Measurements from ENCODE around the gene ZNF609. TPM values are rescaled to one million over a fixed set of nuclear protein-coding genes. Genes with fewer than 3 reads are reported as not detected.

Gene ZNF609
- total and polyA plus RNA-seq, 10 of the 15 experiments (the other 5 are each of a cell fraction or from before 2014, with no cell fraction given): 5.1 to 35.3 (median 13.6) TPM

DNA sequence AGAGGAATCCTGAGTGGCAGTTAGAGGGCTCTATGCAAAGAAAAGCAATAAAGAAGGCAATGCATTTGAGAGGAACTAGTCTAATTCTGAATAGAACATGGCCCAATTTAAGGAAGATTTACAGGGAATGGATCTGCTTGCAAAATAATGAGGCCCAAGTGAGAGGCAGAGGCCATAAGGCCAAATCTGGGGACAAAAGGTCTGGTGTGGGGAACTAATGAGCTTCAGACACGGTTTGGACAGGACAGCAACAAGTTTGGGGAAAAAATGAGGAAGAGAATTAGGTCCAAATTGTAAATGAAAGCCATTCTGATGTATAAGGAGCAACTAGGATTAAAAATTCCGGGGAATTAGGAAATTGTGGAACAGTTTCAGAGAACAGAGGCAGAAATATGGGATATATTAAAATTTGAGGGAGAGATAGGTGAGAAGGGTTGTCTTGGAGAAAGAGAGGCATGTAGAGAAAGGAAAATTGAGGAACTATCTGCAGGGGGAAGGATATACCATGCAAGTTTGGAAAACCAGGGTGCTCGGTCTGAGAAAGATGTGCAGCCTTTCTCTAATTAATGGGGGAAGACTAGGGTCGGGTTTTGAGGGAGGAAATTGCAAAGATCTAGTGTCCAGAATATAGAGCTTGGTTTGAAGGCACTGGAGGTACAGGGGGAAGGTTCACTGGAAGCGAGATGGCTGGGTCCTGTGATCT lies 241.3 kb downstream of the ZNF609 start:
- no peaks in the 10 kb centered on the region for H3K9me3 ChIP-seq (replicated peaks; ENCODE audit: control insufficient read depth, insufficient read depth, low read length)
- peaks cover 3% of the 10 kb centered on the region; the same call in 1 of the 2 replicates for H4K20me1 ChIP-seq (ENCODE audit: control insufficient read depth, insufficient read depth)
- SMC1A ChIA-PET (ENCODE audit: uncharacterized antibody, unreplicated experiment): interaction anchor here (0.5 to 5.6 kb wide), 10 partner anchors 11 to 611 kb away, joined by 3 to 41 read pairs (median 4); no protein-coding TSS in a partner anchor
- intact Hi-C loops (cut with micrococcal nuclease; ENCODE audit: unreplicated experiment) (no loop called here), in situ Hi-C loops (cut with MboI) (no loop called here)
- peak overlapping the region; percentile 84 for H3K27ac ChIP-seq (ENCODE audit: control insufficient read depth, insufficient read depth)
- BruUV-seq (replicated peaks): TSS peak; percentile 48
- CTCF ChIA-PET: interaction anchor here (0.6 to 5.5 kb wide), 10 partner anchors 8 to 321 kb away, joined by 3 to 36 read pairs (median 4); no protein-coding TSS in a partner anchor
- WGBS (ENCODE audit: insufficient coverage, insufficient replicate concordance, low lambda C conversion rate, missing lambda C conversion rate): 44% methylated on average over 5 of the region's 5 CpGs
- POLR2A ChIA-PET: interaction anchor here (0.6 to 1.9 kb wide), 5 partner anchors 12 to 1555 kb away, joined by 3 to 4 read pairs (median 3); no protein-coding TSS in a partner anchor
- TF ChIP-seq ESRRA (IDR thresholded peaks at IDR 0.05; ENCODE audit: low read length) (no peak), RUNX3 (IDR thresholded peaks at IDR 0.05; ENCODE audit: low read length) (no peak), MYB (IDR thresholded peaks at IDR 0.05; ENCODE audit: borderline replicate concordance, low read depth, low read length) (no peak), BHLHE40 (IDR thresholded peaks at IDR 0.05; ENCODE audit: borderline replicate concordance in 1 of 2, low read depth in 2 of 2, low read length in 1 of 2) (no peak), RELA (IDR thresholded peaks at IDR 0.05; ENCODE audit: borderline replicate concordance, partially characterized antibody) (no peak), ZNF384 (IDR thresholded peaks at IDR 0.05; ENCODE audit: borderline replicate concordance, low read depth, low read length) (no peak), SREBF1 (IDR thresholded peaks at IDR 0.05; ENCODE audit: low read length) (no peak), SUZ12 (IDR thresholded peaks at IDR 0.05; ENCODE audit: unreplicated experiment) (no peak), JUND (IDR thresholded peaks at IDR 0.05; ENCODE audit: low read depth, low read length) (no peak), IRF4 (IDR thresholded peaks at IDR 0.05; ENCODE audit: low read depth, low read length) (no peak), KAT2A (conservative IDR thresholded peaks at IDR 0.05; ENCODE audit: control insufficient read depth, low read depth, low read length) (no peak), NFXL1 (IDR thresholded peaks at IDR 0.05; ENCODE audit: borderline replicate concordance) (no peak)
- TF ChIP-seq, protein P1, sequence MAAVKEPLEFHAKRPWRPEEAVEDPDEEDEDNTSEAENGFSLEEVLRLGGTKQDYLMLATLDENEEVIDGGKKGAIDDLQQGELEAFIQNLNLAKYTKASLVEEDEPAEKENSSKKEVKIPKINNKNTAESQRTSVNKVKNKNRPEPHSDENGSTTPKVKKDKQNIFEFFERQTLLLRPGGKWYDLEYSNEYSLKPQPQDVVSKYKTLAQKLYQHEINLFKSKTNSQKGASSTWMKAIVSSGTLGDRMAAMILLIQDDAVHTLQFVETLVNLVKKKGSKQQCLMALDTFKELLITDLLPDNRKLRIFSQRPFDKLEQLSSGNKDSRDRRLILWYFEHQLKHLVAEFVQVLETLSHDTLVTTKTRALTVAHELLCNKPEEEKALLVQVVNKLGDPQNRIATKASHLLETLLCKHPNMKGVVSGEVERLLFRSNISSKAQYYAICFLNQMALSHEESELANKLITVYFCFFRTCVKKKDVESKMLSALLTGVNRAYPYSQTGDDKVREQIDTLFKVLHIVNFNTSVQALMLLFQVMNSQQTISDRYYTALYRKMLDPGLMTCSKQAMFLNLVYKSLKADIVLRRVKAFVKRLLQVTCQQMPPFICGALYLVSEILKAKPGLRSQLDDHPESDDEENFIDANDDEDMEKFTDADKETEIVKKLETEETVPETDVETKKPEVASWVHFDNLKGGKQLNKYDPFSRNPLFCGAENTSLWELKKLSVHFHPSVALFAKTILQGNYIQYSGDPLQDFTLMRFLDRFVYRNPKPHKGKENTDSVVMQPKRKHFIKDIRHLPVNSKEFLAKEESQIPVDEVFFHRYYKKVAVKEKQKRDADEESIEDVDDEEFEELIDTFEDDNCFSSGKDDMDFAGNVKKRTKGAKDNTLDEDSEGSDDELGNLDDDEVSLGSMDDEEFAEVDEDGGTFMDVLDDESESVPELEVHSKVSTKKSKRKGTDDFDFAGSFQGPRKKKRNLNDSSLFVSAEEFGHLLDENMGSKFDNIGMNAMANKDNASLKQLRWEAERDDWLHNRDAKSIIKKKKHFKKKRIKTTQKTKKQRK (IDR thresholded peaks at IDR 0.05; ENCODE audit: low read depth, low read length): no peak
- TF ChIP-seq, protein P2, sequence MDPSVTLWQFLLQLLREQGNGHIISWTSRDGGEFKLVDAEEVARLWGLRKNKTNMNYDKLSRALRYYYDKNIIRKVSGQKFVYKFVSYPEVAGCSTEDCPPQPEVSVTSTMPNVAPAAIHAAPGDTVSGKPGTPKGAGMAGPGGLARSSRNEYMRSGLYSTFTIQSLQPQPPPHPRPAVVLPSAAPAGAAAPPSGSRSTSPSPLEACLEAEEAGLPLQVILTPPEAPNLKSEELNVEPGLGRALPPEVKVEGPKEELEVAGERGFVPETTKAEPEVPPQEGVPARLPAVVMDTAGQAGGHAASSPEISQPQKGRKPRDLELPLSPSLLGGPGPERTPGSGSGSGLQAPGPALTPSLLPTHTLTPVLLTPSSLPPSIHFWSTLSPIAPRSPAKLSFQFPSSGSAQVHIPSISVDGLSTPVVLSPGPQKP (IDR thresholded peaks at IDR 0.05; ENCODE audit: low read depth, low read length): no peak
- FAIRE-seq: no peak
- H3K79me2 ChIP-seq (ENCODE audit: control insufficient read depth, insufficient read depth, low read length): peaks cover 50% of the 10 kb centered on the region
- DNase-seq (ENCODE audit: low read depth, low spot score): no peak
- H3K4me3 ChIP-seq: peak overlapping the region; percentile 94
- H3K9ac ChIP-seq (ENCODE audit: control insufficient read depth, insufficient read depth, low read length): peak overlapping the region; percentile 92
- no peaks in the 10 kb centered on the region for H3K27me3 ChIP-seq (replicated peaks in 1 of 2; ENCODE audit: control insufficient read depth in 2 of 2, insufficient read depth in 2 of 2, low read length in 1 of 2)
- RAD21 ChIA-PET (ENCODE audit: unreplicated experiment): interaction anchor here (1.4 to 6.1 kb wide), 3 partner anchors 15 to 50 kb away, joined by 5 to 41 read pairs (median 5); no protein-coding TSS in a partner anchor
- H2AFZ ChIP-seq (ENCODE audit: control insufficient read depth, low read depth, low read length): no peak overlapping the region
- no peaks in the 10 kb centered on the region for H3K36me3 ChIP-seq (ENCODE audit: control insufficient read depth in 2 of 2, insufficient read depth in 2 of 2, low read length in 1 of 2)
- peak overlapping the region; percentile 79 for H3K4me2 ChIP-seq (ENCODE audit: control insufficient read depth, insufficient read depth)
- H3K4me1 ChIP-seq (ENCODE audit: control insufficient read depth, insufficient read depth, low read length): peaks cover 24% of the 10 kb centered on the region
- ATAC-seq: no peak
